Measurements from ENCODE around the gene SSTR1.

SSTR1 gene

GRCh38 chr14:38256533-38256840 is 48.8 kb downstream of the SSTR1 start:
- Histone ChIP-seq H3K36me3 (ENCODE audit: control insufficient read depth, low read length) (no peaks in the 10 kb centered on the region), H3K9me2 (replicated peaks; ENCODE audit: control insufficient read depth, low read length) (no peaks in the 10 kb centered on the region), H3K4me3 (ENCODE audit: low read length) (no peak overlapping the region), H3K27me3 (ENCODE audit: control insufficient read depth, low read length) (no peaks in the 10 kb centered on the region), H3K27ac (ENCODE audit: low read depth, low read length) (no peak overlapping the region), H3K4me1 (ENCODE audit: control insufficient read depth, low read length) (no peaks in the 10 kb centered on the region), H4K20me1 (ENCODE audit: control insufficient read depth, insufficient read depth, low read depth, low read length) (no peaks in the 10 kb centered on the region), H3K9me3 (ENCODE audit: control insufficient read depth, insufficient read depth, low read length) (peaks cover 18% of the 10 kb centered on the region), H3F3A (ENCODE audit: control insufficient read depth, insufficient read depth) (no peaks in the 10 kb centered on the region), H3K79me2 (ENCODE audit: control insufficient read depth, low read length) (no peaks in the 10 kb centered on the region), H3K4me2 (ENCODE audit: low read length) (no peak overlapping the region)
- TF ChIP-seq CTCF (IDR thresholded peaks at IDR 0.05; ENCODE audit: low read depth, low read length, poor library complexity, severe bottlenecking) (no peak), EZH2phosphoT487 (IDR thresholded peaks at IDR 0.05; ENCODE audit: borderline replicate concordance, low read length) (no peak)

- H3K27ac ChIP-seq (ENCODE audit: low read depth, low read length) = no peak overlapping the region
- H3F3A ChIP-seq (ENCODE audit: control insufficient read depth, insufficient read depth) = no peaks in the 10 kb centered on the region
- H4K20me1 ChIP-seq (ENCODE audit: control insufficient read depth, insufficient read depth, low read depth, low read length) = no peaks in the 10 kb centered on the region
- H3K27me3 ChIP-seq (ENCODE audit: control insufficient read depth, low read length) = no peaks in the 10 kb centered on the region
- H3K9me3 ChIP-seq (ENCODE audit: control insufficient read depth, insufficient read depth, low read length) = peaks cover 18% of the 10 kb centered on the region
- H3K4me2 ChIP-seq (ENCODE audit: low read length) = no peak overlapping the region
- H3K4me3 ChIP-seq (ENCODE audit: low read length) = no peak overlapping the region
- no peaks in the 10 kb centered on the region for H3K79me2 ChIP-seq (ENCODE audit: control insufficient read depth, low read length)
- H3K9me2 ChIP-seq (replicated peaks; ENCODE audit: control insufficient read depth, low read length) = no peaks in the 10 kb centered on the region
- no peaks in the 10 kb centered on the region for H3K36me3 ChIP-seq (ENCODE audit: control insufficient read depth, low read length)
- H3K4me1 ChIP-seq (ENCODE audit: control insufficient read depth, low read length) = no peaks in the 10 kb centered on the region
- TF ChIP-seq CTCF (IDR thresholded peaks at IDR 0.05; ENCODE audit: low read depth, low read length, poor library complexity, severe bottlenecking) (no peak), EZH2phosphoT487 (IDR thresholded peaks at IDR 0.05; ENCODE audit: borderline replicate concordance, low read length) (no peak)
These were observed 49.8 kb downstream of the SSTR1 start for GRCh38 chr14:38257507-38257906.

- no peaks in the 10 kb centered on the region for H3F3A ChIP-seq (ENCODE audit: control insufficient read depth, insufficient read depth)
- H3K79me2 ChIP-seq (ENCODE audit: control insufficient read depth, low read length) = no peaks in the 10 kb centered on the region
- no peaks in the 10 kb centered on the region for H3K9me3 ChIP-seq (ENCODE audit: control insufficient read depth, insufficient read depth, low read length)
- H3K4me1 ChIP-seq (ENCODE audit: control insufficient read depth, low read length) = no peaks in the 10 kb centered on the region
- no peaks in the 10 kb centered on the region for H4K20me1 ChIP-seq (ENCODE audit: control insufficient read depth, insufficient read depth, low read depth, low read length)
- H3K36me3 ChIP-seq (ENCODE audit: control insufficient read depth, low read length) = no peaks in the 10 kb centered on the region
- H3K9me2 ChIP-seq (replicated peaks; ENCODE audit: control insufficient read depth, low read length) = no peaks in the 10 kb centered on the region
- no peak for TF ChIP-seq CTCF (IDR thresholded peaks at IDR 0.05; ENCODE audit: low read depth, low read length, poor library complexity, severe bottlenecking)
- no peak for TF ChIP-seq EZH2phosphoT487 (IDR thresholded peaks at IDR 0.05; ENCODE audit: borderline replicate concordance, low read length)
- H3K27me3 ChIP-seq (ENCODE audit: control insufficient read depth, low read length) = no peaks in the 10 kb centered on the region
- H3K27ac ChIP-seq (ENCODE audit: low read depth, low read length) = no peak overlapping the region
- no peak overlapping the region for H3K4me2 ChIP-seq (ENCODE audit: low read length)
- no peak overlapping the region for H3K4me3 ChIP-seq (ENCODE audit: low read length)
These were observed 53.9 kb downstream of the SSTR1 start for GRCh38 chr14:38261620-38262019.
